BJ (cell line): ENCODE results near the gene ANXA1. TPM values are rescaled to one million over a fixed set of nuclear protein-coding genes. Genes with fewer than 3 reads are reported as not detected.

ENCODE experiments used
- CTCF ChIA-PET: fragments of 350-600 bp; formaldehyde crosslinking; extraction: SDS; loops from one replicate; lab custom pipeline; 2021; ENCODE audit warnings: antibody characterized with exemption, inconsistent platforms; lab: Yijun Ruan, JAX
- POLR2A ChIA-PET: fragments of 300-600 bp; sonication (Branson Sonifier 250); formaldehyde crosslinking; extraction: SDS; loops from one replicate; lab custom pipeline; 2021; ENCODE audit warnings: antibody characterized with exemption; lab: Charles Lee
- DNase-seq: peaks from one replicate; pipeline ENCODE4 v3.0.0-alpha.2; 2011; ENCODE audit warnings: low read depth
- H3K27me3 ChIP-seq: 2 replicates; pipeline ENCODE4 v1.6.0; 2011; ENCODE audit warnings: low read length; ENCODE audit not compliant: control insufficient read depth, insufficient read depth
- H3K36me3 ChIP-seq: 2 replicates; pipeline ENCODE4 v1.5.1; 2011; ENCODE audit warnings: low read length; ENCODE audit not compliant: control insufficient read depth, insufficient read depth
- H3K4me3 ChIP-seq: 2 replicates; pipeline ENCODE4 v1.5.1; 2011; ENCODE audit warnings: low read depth, mild to moderate bottlenecking, control low read depth, low read length
- polyA plus RNA-seq: library from polyadenylated mRNA; depleted of rRNA; stranded (reverse); fragments of >200 nt; gene quantifications from 2 replicates; pipeline ENCODE4 v1.2.3, GENCODE V29; 2011
- TF ChIP-seq, protein P1 (sequence below): IDR thresholded peaks from 2 replicates; pipeline ENCODE4 v1.5.1; 2011; ENCODE audit warnings: low read depth, mild to moderate bottlenecking, control low read depth, inconsistent platforms, low read length, moderate library complexity; ENCODE audit not compliant: insufficient read depth

Gene ANXA1
- polyA plus RNA-seq, 1 experiment = 581 TPM

DNA sequence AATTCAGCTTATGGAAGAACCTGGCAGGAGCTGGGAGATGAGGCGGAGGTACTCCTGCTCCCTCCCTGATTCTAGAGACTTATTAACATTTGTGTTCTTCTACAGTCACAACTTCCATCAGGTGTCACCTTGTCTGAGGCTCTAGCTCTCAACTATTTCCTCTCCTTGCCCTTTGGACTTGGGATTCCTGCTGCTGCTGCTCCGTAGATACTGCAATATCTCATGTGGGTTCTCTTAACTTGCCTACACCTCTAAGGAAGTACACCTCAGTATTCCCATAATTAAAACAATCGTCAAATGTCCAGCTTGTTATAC is 21.2 kb downstream of the ANXA1 start:
- Histone ChIP-seq H3K27me3 (no peaks in the 10 kb centered on the region), H3K36me3 (peaks cover 2% of the 10 kb centered on the region), H3K4me3 (no peak overlapping the region)
- CTCF ChIA-PET = interaction anchor here (3.0 kb wide), 1 partner anchor 65 kb away, joined by 10 read pairs; no protein-coding TSS in a partner anchor
- POLR2A ChIA-PET = no interaction called here
- no peak for DNase-seq
- TF ChIP-seq, protein P1, sequence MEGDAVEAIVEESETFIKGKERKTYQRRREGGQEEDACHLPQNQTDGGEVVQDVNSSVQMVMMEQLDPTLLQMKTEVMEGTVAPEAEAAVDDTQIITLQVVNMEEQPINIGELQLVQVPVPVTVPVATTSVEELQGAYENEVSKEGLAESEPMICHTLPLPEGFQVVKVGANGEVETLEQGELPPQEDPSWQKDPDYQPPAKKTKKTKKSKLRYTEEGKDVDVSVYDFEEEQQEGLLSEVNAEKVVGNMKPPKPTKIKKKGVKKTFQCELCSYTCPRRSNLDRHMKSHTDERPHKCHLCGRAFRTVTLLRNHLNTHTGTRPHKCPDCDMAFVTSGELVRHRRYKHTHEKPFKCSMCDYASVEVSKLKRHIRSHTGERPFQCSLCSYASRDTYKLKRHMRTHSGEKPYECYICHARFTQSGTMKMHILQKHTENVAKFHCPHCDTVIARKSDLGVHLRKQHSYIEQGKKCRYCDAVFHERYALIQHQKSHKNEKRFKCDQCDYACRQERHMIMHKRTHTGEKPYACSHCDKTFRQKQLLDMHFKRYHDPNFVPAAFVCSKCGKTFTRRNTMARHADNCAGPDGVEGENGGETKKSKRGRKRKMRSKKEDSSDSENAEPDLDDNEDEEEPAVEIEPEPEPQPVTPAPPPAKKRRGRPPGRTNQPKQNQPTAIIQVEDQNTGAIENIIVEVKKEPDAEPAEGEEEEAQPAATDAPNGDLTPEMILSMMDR = no peak

DNA sequence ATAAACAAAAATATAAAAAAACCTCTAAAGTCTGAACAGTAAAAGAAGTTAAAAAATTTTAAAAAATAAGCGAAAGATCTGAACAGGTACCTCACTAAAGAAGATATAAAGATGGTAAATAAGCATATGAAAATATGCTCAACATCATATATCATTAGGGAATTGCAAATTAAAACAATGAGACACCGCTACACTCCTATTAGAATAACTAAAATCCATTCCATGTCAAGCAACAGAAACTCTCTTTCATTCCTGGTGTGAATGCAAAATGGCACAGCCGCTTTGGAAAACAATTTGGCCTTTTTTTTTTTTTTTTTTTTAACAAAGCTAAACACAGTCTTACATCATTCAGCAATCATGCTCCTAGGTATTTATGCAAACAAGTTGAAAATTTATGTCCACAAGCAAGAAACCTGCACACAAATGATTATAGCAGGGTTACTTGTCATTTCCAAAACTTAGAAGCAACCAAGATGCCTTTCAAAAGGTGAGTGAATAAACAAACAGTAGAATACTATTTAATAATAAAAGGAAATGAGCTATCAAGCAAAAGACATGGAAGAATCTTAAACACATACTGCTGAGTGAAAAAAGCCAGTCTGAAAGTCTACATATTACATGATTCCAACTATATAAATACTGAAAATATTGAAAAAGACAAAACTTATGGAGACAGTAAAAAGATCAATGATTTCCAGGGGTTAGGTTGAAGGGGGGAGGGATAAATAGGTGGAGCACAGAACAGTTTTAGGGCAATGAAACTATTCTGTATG is 22.1 kb downstream of the ANXA1 start:
- DNase-seq = no peak
- Histone ChIP-seq H3K27me3 (no peaks in the 10 kb centered on the region), H3K4me3 (no peak overlapping the region), H3K36me3 (no peaks in the 10 kb centered on the region; the same call in 1 of the 2 replicates)
- POLR2A ChIA-PET = interaction anchor here (0.6 kb wide), 2 partner anchors 19 to 236 kb away, joined by 3 to 5 read pairs; no protein-coding TSS in a partner anchor
- CTCF ChIA-PET = interaction anchor here (3.0 kb wide), 1 partner anchor 66 kb away, joined by 10 read pairs; no protein-coding TSS in a partner anchor
- TF ChIP-seq, protein P1 = no peak

DNA sequence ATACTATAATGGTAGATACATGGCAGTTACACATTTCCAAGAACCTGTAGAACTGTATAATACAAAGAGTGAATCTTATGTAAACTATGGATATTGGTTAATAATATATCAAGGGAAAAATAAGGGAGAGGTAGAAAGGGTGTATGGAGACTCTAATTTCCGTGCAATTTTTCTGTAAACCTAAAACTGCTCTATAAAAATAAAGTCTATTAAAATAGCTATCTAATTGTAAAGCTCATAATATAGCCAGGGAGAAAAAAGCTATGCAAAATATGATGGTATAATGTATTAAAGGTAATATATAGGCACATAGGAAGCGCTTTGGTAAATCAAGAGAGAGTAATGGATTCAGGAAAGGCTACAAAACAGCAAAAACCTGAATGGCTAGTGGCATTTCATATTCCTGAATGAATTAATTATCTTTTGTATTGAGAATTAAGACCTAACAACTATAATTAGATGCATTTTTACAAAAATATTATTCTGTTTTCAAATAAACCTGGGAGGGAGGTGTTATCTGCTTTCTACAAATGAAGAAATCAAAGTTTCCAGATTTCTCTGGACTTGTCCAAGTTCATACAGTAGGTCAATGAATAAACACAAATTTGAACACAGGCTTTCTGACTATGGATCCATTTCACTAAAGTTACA is 22.8 kb downstream of the ANXA1 start:
- ChIA-PET POLR2A (interaction anchor here (0.6 kb wide), 2 partner anchors 19 to 237 kb away, joined by 3 to 5 read pairs; no protein-coding TSS in a partner anchor), CTCF (interaction anchor here (3.0 kb wide), 1 partner anchor 67 kb away, joined by 10 read pairs; no protein-coding TSS in a partner anchor)
- TF ChIP-seq, protein P1 = no peak
- DNase-seq = no peak
- H3K4me3 ChIP-seq = no peak overlapping the region
- H3K36me3 ChIP-seq = no peaks in the 10 kb centered on the region
- H3K27me3 ChIP-seq = no peaks in the 10 kb centered on the region

DNA sequence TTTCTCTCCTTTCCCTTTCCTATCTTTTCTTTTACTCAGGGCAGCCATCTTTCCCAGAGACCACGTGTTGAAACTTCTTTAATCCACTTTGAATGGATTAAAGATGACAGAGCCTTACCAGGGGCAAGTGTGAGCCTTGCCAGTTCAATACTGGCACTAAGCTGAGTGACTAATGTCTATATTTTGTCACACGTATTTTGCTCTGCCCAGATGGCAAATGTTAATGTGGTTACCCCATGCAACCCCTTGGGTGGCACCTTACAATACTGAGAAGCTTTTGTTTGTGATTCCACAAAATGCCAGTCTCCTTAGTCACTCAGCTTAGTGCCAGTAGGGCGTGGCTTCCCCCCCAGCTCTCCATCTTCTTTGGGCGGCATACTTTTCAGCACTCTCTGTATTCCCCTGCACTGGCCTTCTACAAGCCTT is 24.8 kb downstream of the ANXA1 start:
- DNase-seq = no peak

More for the DNA sequence above, 24.8 kb downstream of the ANXA1 start:
- Histone ChIP-seq H3K27me3 (no peaks in the 10 kb centered on the region), H3K4me3 (no peak overlapping the region), H3K36me3 (no peaks in the 10 kb centered on the region)
- ChIA-PET POLR2A (no interaction called here), CTCF (interaction anchor here (1.5 to 9.0 kb wide), 5 partner anchors 13 to 304 kb away, joined by 3 to 63 read pairs (median 6); no protein-coding TSS in a partner anchor)
- TF ChIP-seq, protein P1 = no peak
